ENCODE measurements around the gene SMARCA4. TPM values are rescaled to one million over a fixed set of nuclear protein-coding genes. Genes with fewer than 3 reads are reported as not detected.

SMARCA4 gene
- total RNA-seq, 4 donors from 2014 or later = 78.4 to 115 (median 81.7) TPM

- intact Hi-C loops (cut with DNase I; ENCODE audit: low total_unique reads) = no loop called here
- WGBS, 2 donors = 87 to 89% methylated on average over 8 of the region's 8 CpGs
- no peak overlapping the region for H3K4me3 ChIP-seq (ENCODE audit: low read depth, poor library complexity, severe bottlenecking)
- no peak for TF ChIP-seq POLR2A (IDR thresholded peaks at IDR 0.05)
- TF ChIP-seq CTCF (IDR thresholded peaks at IDR 0.05) = no peak
- DNase-seq (ENCODE audit: low spot score in 2 of 2) = no peak
Observed at GRCh38 chr19:10981252-10981895, 20.5 kb downstream of the SMARCA4 start.

GRCh38 chr19:10983026-10983425 lies 22.2 kb downstream of the SMARCA4 start:
- intact Hi-C loops (cut with DNase I; ENCODE audit: low total_unique reads) = no loop called here
- TF ChIP-seq CTCF (IDR thresholded peaks at IDR 0.05) (no peak), POLR2A (IDR thresholded peaks at IDR 0.05) (no peak)
- no peak overlapping the region for H3K4me3 ChIP-seq (ENCODE audit: low read depth, poor library complexity, severe bottlenecking)
- 88 to 91% methylated on average over 6 of the region's 6 CpGs for WGBS, 2 donors
- no peak for DNase-seq (ENCODE audit: low spot score in 2 of 2)

GRCh38 chr19:10984166-10984735 lies 23.4 kb downstream of the SMARCA4 start:
- 91 to 92% methylated on average over 13 to 21 of the region's 21 CpGs for WGBS, 2 donors
- no peak for DNase-seq (ENCODE audit: low spot score in 2 of 2)
- TF ChIP-seq POLR2A (IDR thresholded peaks at IDR 0.05) = no peak
- TF ChIP-seq CTCF (IDR thresholded peaks at IDR 0.05) = no peak
- no peak overlapping the region for H3K4me3 ChIP-seq (ENCODE audit: low read depth, poor library complexity, severe bottlenecking)
- intact Hi-C loops (cut with DNase I; ENCODE audit: low total_unique reads) = no loop called here

GRCh38 chr19:10985502-10985901 lies 24.7 kb downstream of the SMARCA4 start:
- no peak for DNase-seq (ENCODE audit: low spot score in 2 of 2)
- WGBS, 2 donors = 83 to 91% methylated on average over 8 to 10 of the region's 10 CpGs
- TF ChIP-seq CTCF (IDR thresholded peaks at IDR 0.05) (no peak), POLR2A (IDR thresholded peaks at IDR 0.05) (no peak)
- intact Hi-C loops (cut with DNase I; ENCODE audit: low total_unique reads) = no loop called here
- no peak overlapping the region for H3K4me3 ChIP-seq (ENCODE audit: low read depth, poor library complexity, severe bottlenecking)

GRCh38 chr19:10986301-10987127 lies 25.7 kb downstream of the SMARCA4 start:
- TF ChIP-seq CTCF (IDR thresholded peaks at IDR 0.05) (no peak), POLR2A (IDR thresholded peaks at IDR 0.05) (no peak)
- WGBS, 2 donors = 89 to 93% methylated on average over 12 to 29 of the region's 32 CpGs
- H3K4me3 ChIP-seq (ENCODE audit: low read depth, poor library complexity, severe bottlenecking) = no peak overlapping the region
- DNase-seq (ENCODE audit: low spot score in 2 of 2) = no peak
- intact Hi-C loops (cut with DNase I; ENCODE audit: low total_unique reads) = no loop called here

All from lower leg skin (tissue), 4 donors.